Regular cardiac myocyte (primary cell): ENCODE measurements around the gene RORB. TPM values are rescaled to one million over a fixed set of nuclear protein-coding genes. Genes with fewer than 3 reads are reported as not detected.

Experiments
- total RNA-seq: library from RNA; depleted of rRNA; stranded (reverse); fragments of >200 nt; gene quantifications from 2 replicates; pipeline ENCODE4 v1.2.3, GENCODE V29; 2014

The RORB gene
- under 0.01 TPM in 1 of 2 replicates, not detected in the other for total RNA-seq

GRCh38 chr9:74496819-74497747 is at the start of gene RORB:
TSS of gene RORB (plus strand) at chr9:74497335. CDS start at chr9:74497977, 642 bp downstream.

